CD4-positive, alpha-beta T cell treated with Interleukin-6 for 4 hours (primary cell): ENCODE data around the gene PITRM1.

Experiments used
- DNase-seq: peaks from one replicate; pipeline ENCODE4 v3.0.0-alpha.2; 2020; ENCODE audit warnings: mixed read lengths

Gene PITRM1

DNA sequence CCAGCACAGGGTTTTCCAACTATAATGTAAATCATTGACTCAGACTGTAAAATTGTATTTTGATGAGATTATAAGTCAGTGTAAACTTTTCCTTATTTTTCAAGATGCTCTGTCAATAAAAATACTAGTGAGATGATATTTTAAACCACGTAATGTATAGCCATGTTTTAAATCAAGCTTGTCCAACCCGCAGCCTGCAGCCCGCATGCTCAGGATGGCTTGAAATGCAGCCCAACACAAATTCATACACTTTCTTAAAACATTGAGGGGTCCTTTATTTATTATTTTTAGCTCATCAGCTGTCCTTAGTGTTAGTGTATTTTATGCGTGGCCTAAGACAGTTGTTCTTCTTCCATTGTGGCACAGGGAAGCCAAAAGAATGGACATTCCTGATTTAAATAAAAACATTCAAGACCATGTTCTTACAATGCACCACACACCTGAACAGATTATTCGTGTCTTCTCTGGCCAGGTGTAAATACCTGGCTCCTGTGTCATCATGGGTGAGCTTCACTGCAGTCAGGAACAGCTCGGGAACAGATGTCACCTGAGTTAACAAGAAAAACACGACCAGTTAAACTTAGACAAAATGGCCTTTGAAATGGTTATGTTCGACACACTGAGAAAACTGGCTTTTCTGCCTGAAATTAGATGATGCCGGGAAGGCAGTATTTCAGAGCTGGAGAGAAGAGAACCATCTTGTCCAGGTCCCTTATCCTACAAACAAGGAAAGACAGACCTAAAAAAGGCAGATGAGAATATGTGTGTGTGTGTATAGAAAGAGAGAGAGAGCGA lies 5.9 kb downstream of the PITRM1 start:
- no peak for DNase-seq

DNA sequence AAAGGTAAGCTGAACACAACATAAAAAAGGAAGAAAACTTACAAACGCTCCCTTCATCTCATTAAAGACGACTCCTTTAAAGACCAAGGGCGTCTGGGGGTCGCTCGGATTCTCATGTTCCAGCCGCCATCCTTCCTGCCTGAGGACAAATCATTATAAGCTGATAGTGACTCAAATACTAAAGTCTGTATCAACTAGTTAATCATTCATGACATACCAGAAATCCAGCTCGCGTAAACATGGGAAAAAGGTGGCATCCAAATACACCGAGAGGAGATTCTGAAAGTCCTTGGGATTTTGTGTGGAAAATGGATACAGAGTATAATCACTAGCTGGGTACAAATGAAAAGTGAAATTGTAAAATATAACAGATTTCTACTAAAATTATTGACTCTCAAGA lies 7.4 kb downstream of the PITRM1 start:
- no peak for DNase-seq

DNA sequence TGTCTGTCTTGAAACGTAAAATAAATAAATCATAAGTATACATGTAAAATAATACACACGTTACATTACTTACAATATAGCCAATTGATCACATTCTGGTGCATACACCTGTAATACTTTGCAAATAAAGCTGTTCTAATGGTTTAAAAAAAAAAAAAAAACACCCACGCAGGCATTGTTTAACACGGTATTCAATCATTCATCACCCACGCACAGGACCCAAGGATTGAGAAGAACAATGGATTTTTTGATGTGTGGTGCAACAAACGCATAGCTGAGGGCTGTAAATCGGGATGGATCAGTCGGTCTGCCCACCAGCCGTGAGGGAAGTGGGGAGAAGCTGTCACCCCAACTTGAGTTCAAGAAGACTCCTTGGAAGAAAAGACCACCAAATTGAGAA lies 8.7 kb downstream of the PITRM1 start:
- no peak for DNase-seq

DNA sequence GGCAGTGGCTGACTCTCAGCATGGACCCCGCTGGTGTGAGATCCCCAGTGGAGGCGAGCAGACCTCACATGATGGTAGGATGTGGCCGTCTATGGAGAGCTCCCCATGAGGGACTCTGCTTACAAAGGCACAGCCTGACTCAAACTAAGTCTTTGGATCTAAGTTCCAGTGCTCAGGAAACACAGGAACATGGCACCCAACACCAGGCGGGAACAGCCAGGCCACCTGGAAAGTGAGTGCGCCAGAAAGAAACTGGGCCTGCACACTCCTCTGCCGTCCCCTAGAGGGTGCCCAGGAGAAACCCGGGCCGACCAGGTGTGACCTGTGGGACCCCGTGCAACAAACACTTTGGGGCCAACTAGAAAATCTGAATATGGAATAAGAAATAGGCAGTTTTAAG lies 10.0 kb downstream of the PITRM1 start:
- no peak for DNase-seq

DNA sequence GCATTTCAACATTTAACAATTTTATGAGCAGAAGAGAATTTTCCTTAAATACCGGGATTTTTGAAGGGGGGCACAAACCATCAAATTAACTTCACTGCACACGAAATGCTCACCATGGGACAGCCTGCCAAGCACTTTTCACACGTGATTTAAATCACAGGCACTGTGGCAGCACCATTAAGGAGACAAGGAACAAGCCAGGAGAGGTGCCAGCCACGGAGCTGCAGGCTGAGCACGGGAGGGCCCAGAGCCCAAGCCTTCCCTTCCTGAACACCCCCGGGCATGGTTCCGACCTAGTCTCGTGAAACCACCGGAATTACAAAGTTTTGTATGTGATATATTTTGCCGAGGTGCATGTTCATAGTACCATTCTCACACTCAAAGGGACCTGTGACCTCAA lies 13.4 kb downstream of the PITRM1 start:
- no peak for DNase-seq

DNA sequence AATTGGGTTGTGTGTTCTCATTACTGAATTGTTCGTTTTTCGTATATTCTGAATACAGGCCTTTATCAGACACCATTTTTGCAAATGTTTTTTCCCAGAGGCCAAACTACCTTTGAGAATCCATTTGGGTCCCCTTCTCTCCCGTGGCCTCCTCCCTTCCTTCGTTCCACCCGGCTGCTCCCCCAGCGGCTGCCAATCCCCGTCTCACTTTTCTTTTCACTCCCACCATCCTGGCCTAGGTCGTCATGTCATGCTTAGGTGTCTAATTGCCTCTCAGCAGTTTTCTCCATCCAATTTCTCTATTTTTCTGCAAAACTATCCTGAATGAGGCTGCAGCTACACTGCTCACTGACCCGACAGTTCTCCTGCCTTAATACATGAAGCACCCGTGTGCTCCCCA lies 17.9 kb downstream of the PITRM1 start:
- no peak for DNase-seq

DNA sequence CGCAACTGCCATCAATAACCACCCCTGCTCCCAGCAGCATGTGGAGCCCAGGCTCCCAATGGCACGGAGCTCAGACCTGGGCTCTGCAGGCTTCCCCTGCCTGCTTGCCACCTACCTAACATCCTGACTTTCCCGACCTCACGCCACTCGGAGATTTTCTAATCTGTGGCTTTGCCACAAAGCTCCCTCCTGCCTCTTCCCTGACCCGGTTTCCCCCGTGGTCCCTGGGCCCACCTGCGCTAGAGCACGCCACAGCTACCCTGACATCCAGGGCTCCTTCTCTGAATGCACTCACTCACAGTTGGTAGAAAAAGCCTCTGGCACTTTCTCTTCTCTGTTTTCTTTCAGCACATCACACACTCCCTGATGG lies 20.0 kb downstream of the PITRM1 start:
- DNase-seq, result no peak

DNA sequence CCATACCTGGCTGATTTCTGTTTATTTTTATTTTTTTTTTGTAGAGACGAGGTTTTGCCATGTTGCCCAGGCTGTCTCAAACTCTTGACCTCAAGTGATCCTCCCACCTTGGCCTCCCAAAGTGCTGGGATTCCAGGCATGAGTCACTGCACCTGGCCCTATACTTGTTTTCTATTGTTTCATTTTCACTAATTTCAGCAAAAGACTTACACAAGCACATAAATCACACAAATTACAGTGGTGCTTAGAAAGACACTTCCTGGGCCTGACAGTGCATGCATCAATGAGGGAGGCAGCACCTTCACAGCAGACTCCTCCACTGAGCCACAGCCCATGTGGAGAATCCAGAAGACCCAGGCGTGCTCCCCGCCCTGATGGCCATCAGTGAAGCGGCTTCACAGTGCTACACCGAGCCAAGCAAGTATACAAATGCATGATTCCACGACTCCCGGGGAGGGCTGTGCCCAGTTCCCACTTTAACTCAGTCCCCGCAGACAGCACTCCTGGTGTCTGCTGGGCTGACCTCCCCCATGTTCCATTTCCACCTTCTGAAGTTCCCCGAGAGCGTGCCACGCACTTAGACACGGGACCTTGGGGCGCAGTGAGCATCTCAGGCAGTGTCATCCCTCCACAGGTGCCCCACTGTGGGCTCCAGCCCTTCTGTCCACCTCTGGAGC lies 20.6 kb downstream of the PITRM1 start:
- no peak for DNase-seq

DNA sequence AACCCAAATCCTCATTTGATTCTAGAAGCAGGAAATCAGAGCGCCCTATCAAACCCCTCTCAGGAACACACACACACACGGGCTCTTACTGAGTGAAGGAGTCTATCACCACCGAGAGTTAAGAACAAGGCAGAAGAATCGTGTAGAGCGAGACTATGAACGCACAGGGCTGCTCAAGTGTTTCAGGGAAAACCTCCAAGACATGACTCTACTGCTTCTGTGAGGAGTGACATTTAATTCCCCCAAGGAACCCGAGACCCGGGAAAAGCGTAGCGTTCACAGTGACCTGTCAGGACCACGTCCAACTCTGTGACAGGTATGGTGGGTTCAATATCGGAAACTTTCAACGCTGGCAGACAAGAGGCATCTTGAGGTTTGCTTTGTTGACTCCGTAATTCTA lies 21.6 kb downstream of the PITRM1 start:
- no peak for DNase-seq

DNA sequence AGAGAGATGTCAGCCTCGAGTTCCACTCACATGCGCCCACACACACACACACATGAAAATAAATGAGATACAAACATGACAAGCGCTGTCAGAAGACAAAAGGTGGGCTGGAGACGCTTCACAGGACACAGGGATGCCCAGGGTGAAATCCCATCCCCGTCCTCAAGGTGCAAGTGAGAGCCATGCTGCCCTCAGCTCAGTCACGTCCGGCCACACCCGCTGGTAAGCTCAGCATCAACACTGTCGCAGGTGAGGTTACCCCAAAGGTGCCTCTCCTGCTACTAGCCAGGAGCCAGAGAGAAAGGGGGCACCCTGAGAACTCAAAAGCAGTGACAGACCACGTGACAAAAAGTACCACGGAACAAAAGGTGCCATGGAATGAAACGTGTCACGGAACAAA lies 22.2 kb downstream of the PITRM1 start:
- DNase-seq, result no peak

DNA sequence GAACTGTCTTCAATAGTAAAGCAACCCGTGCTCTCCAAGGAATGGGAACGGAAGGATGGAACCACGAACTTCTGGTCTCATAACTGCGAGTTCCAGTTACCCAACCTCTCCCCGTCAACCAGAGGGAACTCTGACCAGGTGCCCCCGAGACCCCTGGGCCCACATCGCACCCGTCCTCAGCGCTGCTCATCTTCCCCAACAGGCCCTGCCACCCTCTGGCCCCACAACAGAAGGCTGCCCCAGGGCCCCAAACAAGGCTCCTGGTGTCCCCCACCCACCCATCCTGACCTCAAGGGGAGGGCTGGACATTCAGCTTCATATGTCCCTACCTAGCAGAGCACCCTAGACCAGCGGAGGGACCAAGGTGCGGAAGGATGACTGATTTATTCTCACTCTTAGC lies 22.7 kb downstream of the PITRM1 start:
- DNase-seq, result no peak

DNA sequence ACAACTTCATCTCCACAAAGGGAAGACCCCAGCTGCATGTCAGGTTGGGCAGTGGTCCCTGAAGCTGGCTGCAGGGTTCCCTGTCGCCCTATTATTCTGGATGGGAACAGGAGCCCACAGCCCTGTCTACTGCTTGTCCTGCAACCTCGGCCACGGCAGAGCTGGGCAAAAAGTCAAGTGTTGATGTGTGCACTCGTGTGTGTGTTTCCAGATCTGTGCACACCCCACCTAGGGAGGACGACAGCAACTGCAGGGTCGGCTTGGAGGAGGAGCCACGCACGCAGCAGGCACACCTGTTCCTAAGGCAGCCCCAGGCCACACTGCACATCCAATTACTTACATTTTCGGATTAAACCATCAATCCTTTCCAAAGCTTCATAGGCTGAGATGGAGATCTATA lies 23.6 kb downstream of the PITRM1 start:
- no peak for DNase-seq

DNA sequence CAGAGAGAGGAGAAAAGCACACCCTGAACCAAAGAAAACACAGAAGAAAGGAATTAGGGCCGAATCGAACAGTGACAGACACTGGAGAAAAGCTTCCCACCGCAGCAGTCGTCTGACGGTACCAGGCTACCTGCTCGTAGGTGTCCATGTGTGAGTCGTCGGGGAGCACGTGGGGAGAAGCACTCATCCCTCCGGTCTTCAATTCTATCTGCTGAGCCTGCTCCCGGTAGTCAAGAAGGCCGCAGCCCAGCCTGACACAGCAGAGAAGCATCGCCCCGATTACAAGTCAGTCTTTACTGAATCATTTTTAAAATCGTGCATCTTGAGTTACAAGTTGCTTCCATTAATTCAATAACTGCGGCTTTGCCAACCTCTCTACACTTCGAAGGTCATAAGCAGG lies 24.5 kb downstream of the PITRM1 start:
- DNase-seq, result no peak

DNA sequence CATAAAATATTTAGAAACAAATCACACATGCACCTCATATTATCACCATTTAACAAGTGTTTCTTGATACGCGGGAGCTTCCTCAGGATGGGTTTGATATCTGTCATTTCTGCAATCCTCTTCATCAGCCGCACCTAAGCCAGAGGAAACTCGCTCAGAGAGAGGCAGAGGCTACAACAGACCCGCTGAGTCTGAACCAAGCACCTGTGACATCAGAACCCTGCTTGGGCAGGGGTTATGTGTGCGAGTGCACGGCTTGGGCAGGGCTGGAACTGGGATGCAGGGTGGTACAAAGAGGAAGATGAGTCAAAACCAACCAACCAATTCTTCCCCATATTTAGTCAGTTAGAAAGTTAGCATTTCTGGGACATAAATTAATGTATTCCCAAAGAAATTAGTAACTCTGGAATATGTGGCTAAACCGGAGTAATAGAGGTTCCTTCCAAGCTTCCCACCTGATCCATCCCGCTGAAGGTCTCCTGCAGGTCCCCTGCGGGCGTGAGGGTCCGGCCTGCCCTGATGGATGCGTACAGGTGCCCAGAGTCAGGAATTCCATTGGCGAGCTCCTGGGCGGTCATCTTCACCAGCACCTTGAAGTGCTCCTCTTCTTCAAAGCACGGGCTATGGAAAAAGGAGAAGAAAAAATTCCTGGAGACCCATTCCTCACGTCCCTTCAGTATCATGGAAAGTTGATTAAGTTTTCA lies 25.3 kb downstream of the PITRM1 start:
- DNase-seq, result no peak

DNA sequence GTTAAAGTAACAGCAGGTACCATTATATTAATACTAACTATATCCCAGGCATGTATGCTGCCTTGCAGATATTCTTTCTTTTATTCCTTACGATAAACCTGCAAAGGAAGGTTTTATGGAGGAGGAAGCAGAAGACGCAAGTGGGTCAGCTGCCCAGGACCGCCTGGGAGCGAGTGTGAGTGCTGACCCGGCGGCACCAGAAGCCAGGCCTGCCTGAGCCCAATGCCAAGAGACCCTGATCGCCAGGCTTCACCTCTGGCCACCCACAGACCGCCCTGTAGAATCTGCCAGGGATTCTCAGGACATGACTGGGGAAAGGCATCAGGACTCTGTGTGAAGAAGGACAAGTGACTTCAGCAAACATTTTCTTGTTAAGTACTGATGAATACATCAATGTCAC lies 26.3 kb downstream of the PITRM1 start:
- no peak for DNase-seq

DNA sequence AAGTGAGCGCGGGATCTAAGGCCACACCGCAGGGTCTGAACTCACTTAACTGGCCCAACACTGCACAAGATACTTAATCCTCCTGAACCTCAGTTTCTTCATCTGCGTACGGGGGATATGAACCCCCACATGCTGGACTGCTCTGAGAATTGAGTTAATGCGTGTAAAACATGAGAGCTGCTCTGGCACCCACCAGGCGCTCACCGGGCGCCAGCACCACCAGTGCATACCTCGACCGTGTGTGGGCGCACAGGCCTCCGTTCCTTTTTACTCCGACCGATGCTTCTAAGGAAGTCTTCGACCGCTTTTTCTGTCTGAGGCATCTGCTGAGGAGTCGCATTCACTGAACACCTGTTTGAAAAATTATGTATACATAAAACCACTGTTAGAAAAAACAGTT lies 27.2 kb downstream of the PITRM1 start:
- DNase-seq, result no peak

DNA sequence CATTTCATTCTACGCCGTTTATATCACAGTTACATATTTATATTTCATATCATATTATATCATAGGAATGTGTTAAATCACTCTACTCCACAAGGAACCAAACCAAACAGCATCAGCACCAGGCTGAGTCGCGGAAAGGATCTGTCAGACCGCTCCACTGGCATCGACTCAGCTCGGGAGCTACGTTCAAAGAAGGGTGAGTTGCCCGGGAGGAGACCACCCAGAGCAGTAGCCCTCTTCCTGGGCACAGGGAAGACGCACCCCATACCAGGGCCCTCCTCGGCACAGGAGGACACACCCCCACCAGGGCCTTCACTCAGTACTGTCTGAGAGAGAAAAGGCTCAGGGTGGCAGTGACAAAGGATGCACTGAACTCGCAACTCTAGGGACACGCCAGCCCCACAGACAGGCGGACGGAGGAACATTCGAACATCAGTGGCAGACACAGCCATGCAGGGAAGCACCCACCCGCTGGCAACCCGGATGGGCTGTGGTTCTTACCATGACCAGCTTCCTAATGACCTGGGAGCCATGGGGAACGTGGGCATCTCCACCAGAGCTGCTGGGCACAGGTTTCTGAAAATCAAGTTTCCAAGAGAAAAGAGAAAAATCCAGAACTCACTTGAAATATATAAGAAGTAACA lies 28.7 kb downstream of the PITRM1 start:
- DNase-seq, result no peak

DNA sequence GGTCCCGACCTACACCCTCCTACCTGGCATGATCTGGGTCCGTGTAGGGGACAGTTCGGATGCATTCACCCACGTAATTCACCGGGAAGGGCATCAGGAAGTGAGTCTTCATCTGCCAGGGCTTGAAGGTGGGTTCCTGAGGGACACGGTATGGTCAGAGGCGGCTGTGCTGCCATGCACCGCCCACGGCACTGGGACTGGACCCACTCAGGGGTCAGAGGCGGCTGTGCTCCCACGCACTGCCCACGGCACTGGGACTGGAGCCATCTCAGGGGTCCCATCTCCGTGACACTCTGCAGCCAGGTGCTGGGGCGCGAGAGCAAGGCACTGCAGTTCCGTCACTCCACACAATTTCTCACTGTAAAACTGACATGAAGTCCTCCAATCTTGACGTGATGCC lies 29.2 kb downstream of the PITRM1 start:
- DNase-seq, result no peak

DNA sequence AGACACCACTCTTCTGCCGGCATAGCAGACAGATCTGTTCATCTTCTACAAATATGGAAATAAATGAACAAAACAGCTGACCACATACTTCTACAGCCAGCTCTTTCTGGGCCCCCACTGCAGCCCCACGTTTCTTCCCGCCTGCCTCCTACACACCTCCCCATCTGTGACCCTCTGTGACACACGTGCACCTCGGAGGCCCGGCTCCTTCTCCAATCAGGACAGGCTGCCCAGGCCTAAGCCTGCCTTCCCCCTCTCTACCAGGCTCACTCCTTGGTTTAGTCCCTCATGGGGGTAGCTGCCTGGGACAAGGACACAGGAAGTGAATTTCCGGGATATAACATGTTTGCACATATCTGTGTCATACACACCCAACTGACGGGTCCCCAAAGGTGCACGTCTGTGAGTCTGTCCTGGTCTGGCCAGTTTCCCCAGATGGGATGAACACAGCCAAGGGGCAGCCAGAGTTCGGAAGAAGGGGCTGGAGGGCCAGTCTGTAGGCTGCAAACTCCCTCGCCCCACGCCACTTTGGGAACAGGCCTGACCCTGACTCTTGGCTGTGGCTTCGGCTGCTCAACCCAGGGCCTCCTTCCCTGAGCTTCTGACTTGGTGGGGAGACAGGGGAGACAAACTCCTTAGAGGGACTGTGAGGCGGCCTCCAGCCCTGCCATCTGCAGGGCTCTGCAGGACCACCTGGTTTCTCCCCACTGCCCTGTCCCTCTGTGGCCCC lies 30.3 kb downstream of the PITRM1 start:
- no peak for DNase-seq

DNA sequence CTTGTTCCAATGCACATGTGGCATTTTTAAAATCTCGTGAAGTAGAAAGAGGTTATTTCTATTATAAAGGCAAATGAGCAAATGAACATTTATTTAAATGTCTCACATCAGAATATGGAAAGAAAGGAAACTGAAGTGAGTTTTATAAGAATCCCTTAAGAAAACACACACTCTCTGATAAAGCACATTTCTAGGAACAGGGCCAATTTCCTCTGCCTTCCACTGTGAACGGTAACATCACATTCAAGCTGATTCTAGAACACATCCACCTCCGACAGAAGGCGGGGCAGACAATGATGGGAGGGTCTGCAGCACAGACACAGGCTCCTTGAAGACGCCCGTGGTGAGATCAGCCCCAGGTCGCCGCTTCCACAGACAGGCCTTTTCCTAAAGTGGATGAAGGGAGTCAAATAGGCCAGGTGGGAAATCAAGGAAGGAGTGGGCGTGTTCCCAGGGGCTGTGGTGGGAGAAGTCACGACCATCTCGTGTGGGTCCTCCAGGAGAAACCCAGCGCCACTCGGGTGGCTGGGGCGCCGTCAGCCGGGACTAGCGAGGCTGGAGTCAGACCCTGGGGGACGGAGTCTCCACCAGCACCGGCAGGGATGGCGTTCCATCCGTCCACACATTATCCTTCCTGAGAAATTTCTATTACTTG lies 31.1 kb downstream of the PITRM1 start:
- no peak for DNase-seq

DNA sequence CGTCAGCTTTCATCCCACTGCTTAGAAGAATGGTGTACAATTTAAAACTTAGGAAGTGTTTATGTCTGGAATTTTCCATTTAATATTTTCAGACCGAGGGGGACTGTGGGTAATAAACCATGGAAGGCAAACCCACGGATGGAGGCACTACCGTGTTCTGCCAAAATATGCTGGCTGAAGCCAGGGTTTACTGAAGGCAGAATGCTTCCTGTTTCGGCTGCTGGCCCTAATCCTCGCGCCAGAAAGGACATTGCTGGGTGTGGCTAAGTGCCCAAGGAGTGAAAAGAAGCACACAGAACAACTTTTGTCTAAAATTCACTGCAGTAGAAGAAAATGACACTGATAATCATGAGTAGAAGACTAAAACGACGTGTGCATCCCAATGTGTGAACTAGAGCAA lies 32.3 kb downstream of the PITRM1 start:
- no peak for DNase-seq

DNA sequence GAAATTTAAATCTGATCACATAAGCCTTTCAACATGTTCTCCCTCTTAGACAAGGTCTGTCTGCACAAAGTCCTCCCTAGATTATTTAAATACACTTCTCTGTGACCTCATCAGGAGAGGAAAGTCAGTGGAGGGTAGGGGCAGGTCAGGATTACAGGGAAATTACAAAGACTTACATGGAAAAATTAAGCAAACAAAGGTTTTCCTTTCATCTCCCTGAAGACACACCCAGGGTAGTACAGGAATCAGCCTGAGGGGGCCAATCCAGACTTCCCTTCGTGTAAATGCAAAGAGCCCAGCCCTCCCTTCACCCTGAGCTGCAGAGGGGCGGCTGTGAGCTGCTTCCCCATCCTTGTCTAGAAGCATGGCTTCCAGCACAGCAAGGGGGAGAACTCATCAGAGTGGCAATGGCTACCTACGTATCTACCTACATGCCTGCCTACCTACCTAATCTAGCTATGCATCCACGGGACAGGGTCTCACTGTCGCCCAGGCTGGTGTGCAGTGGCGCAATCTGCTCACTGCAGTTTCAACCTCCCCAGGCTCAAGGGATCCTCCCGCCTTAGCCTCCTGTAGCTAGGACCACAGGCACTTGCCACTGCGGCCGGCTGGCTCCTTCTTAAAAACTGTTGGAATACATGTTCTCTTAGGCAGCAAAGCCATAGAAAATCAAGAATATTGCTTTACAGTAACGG lies 33.2 kb downstream of the PITRM1 start:
- DNase-seq, result no peak
